Endothelial cell of umbilical vein (primary cell): ENCODE measurements around the gene SYMPK. TPM values are rescaled to one million over a fixed set of nuclear protein-coding genes. Genes with fewer than 3 reads are reported as not detected.

Experiments
- BruUV-seq: library from RNA; stranded (reverse); fragments of 400-500 nt; replicated peaks from 2 replicates; lab custom pipeline; 2021; lab: Mats Ljungman, UMichigan
- CTCF ChIA-PET: fragments of 300-600, 350-600 bp; sonication (Branson Sonifier 250); formaldehyde crosslinking; loops from one replicate; lab custom pipeline; 2021; ENCODE audit warnings: antibody characterized with exemption, inconsistent platforms; lab: Charles Lee
- POLR2A ChIA-PET: fragments of 300-600, 350-600 bp; sonication (Branson Sonifier 250); formaldehyde crosslinking; loops from one replicate; lab custom pipeline; 2021; ENCODE audit warnings: antibody characterized with exemption, inconsistent platforms; lab: Charles Lee
- DNase-seq: peaks from one replicate; pipeline ENCODE4 v3.0.0-alpha.2; 2011; ENCODE audit warnings: low read depth, low spot score
- FAIRE-seq: peaks from 2 replicates; lab custom pipeline; 2011; peaks lifted over from hg19 to GRCh38; lab: Jason Lieb, UNC
- H2AFZ ChIP-seq: 2 replicates; pipeline ENCODE4 v1.6.0; 2012; ENCODE audit warnings: low read depth, low read length, control low read depth, inconsistent platforms
- H3K27ac ChIP-seq: 2 replicates; pipeline ENCODE4 v1.5.1; 2011; ENCODE audit warnings: low read depth, mild to moderate bottlenecking, control low read depth, low read length, moderate library complexity; ENCODE audit not compliant: insufficient read depth
- H3K27me3 ChIP-seq, 2 experiments: 2 replicates each; pipeline versions ENCODE4 v1.6.0 to v1.6.1; 2011; ENCODE audit warnings: low read length in 2 of 2, mixed read lengths in 1 of 2; ENCODE audit not compliant: control insufficient read depth in 2 of 2, insufficient read depth in 2 of 2
- H3K36me3 ChIP-seq, 2 experiments: 2 replicates in 1 of 2; 3 replicates in 1 of 2; pipeline ENCODE4 v1.5.1; 2011; ENCODE audit warnings: low read length in 2 of 2, mild to moderate bottlenecking in 1 of 2, moderate library complexity in 1 of 2; ENCODE audit not compliant: control insufficient read depth in 2 of 2, insufficient read depth in 2 of 2; ENCODE audit errors: extremely low read depth in 1 of 2
- H3K4me1 ChIP-seq: 3 replicates; pipeline ENCODE4 v1.5.1; 2011; ENCODE audit warnings: mild to moderate bottlenecking, low read length; ENCODE audit not compliant: control insufficient read depth, insufficient read depth; ENCODE audit errors: extremely low read depth
- H3K4me2 ChIP-seq: 2 replicates; pipeline ENCODE4 v1.6.1; 2011; ENCODE audit warnings: low read length, control low read depth, mixed read lengths; ENCODE audit not compliant: insufficient read depth
- H3K4me3 ChIP-seq, 3 experiments: fragments of 200-600 bp in 1 of 3; sonication (generic), shearing (Covaris generic) in 1 of 3; replicated peaks in 1 of 3; 2 replicates each; pipeline ENCODE4 v1.5.1; 2011 to 2016; ENCODE audit warnings: control low read depth in 3 of 3, low read length in 3 of 3, mild to moderate bottlenecking in 2 of 3, inconsistent platforms in 1 of 3, low read depth in 1 of 3, moderate library complexity in 1 of 3; ENCODE audit not compliant: insufficient read depth in 1 of 3
- H3K79me2 ChIP-seq: 2 replicates; pipeline ENCODE4 v1.6.0; 2012; ENCODE audit warnings: low read length, inconsistent platforms; ENCODE audit not compliant: control insufficient read depth, insufficient read depth
- H3K9ac ChIP-seq: replicated peaks from 2 replicates; pipeline ENCODE3; 2011; ENCODE audit warnings: low read length, control low read depth; ENCODE audit not compliant: insufficient read depth; ENCODE audit errors: extremely low read depth
- H3K9me1 ChIP-seq: replicated peaks from 3 replicates; pipeline ENCODE4 v1.6.0; 2011; ENCODE audit warnings: mild to moderate bottlenecking, low read length; ENCODE audit not compliant: control insufficient read depth, insufficient read depth; ENCODE audit errors: extremely low read depth
- H3K9me3 ChIP-seq: replicated peaks from 2 replicates; pipeline ENCODE4 v1.5.1; 2012; ENCODE audit warnings: low read length, inconsistent platforms; ENCODE audit not compliant: control insufficient read depth, insufficient read depth
- H4K20me1 ChIP-seq: replicated peaks from 2 replicates; pipeline ENCODE3; 2011; ENCODE audit warnings: mild to moderate bottlenecking, low read length; ENCODE audit not compliant: control insufficient read depth, insufficient read depth; ENCODE audit errors: extremely low read depth
- CTCF ChIP-seq, 2 donors: IDR thresholded peaks; 1 replicate in 1 of 2; 2 replicates in 1 of 2; pipeline ENCODE4 v1.5.1; 2011; ENCODE audit warnings: low read length in 2 of 2, mild to moderate bottlenecking in 2 of 2, moderate library complexity in 2 of 2, control low read depth in 1 of 2, inconsistent platforms in 1 of 2, low read depth in 1 of 2; ENCODE audit not compliant: insufficient read depth in 1 of 2; ENCODE audit errors: extremely low read depth in 1 of 2
- EZH2 ChIP-seq: IDR thresholded peaks from 2 replicates; pipeline ENCODE4 v1.6.1; 2012; ENCODE audit warnings: borderline replicate concordance, low read depth, mild to moderate bottlenecking, moderate library complexity, low read length, inconsistent platforms; ENCODE audit not compliant: severe bottlenecking
- FOS ChIP-seq: IDR thresholded peaks from 2 replicates; pipeline ENCODE4 v1.6.1; 2011; ENCODE audit warnings: mild to moderate bottlenecking, low read length, moderate library complexity, borderline replicate concordance; ENCODE audit not compliant: insufficient read depth
- GATA2 ChIP-seq: IDR thresholded peaks from 2 replicates; pipeline ENCODE4 v1.7.0; 2011; ENCODE audit warnings: low read depth, mild to moderate bottlenecking, moderate library complexity, mixed read lengths, low read length; ENCODE audit not compliant: insufficient read length, insufficient read depth
- JUN ChIP-seq: IDR thresholded peaks from 2 replicates; pipeline ENCODE4 v1.6.1; 2011; ENCODE audit warnings: borderline replicate concordance, low read depth; ENCODE audit not compliant: insufficient read length, insufficient read depth
- MAX ChIP-seq: IDR thresholded peaks from 2 replicates; pipeline ENCODE4 v1.6.1; 2011; ENCODE audit not compliant: insufficient read depth, insufficient read length
- MYC ChIP-seq: IDR thresholded peaks from one replicate; pipeline ENCODE4 v1.6.1; 2011; ENCODE audit warnings: mild to moderate bottlenecking, low read depth, low read length
- POLR2A ChIP-seq: IDR thresholded peaks from 2 replicates; pipeline ENCODE4 v1.6.1; 2012; ENCODE audit warnings: low read depth, mild to moderate bottlenecking, control low read depth, low read length
- POLR2AphosphoS5 ChIP-seq: IDR thresholded peaks from 2 replicates; pipeline ENCODE4 v1.6.1; 2012; ENCODE audit warnings: low read depth, mild to moderate bottlenecking, control low read depth, low read length, moderate library complexity; ENCODE audit not compliant: insufficient read depth
- dilution Hi-C: fragments of 300-500 bp; cut with MboI; formaldehyde crosslinking; loops from one replicate; pipeline ENCODE4 v1.15.0; 2019; ENCODE audit warnings: low sequenced_read_pairs; ENCODE audit not compliant: extremely low pct_ligation_motif_present
- intact Hi-C: fragments of 100-400 bp; cut with micrococcal nuclease; formaldehyde crosslinking; loops from one replicate; pipeline ENCODE4 v1.10.0; 2022
- polyA plus RNA-seq, 4 experiments: library from polyadenylated mRNA; depleted of rRNA in 3 of 4; stranded (reverse) in 3 of 4; unstranded in 1 of 4; fragments of >200 nt; gene quantifications; 2 replicates each; pipeline versions ENCODE4 v1.2.1 to v1.2.3, GENCODE V29; 2011 to 2012; ENCODE audit warnings: missing spikeins in 1 of 4
- total RNA-seq: library from RNA; stranded (reverse); gene quantifications from 2 replicates; pipeline ENCODE4 v1.2.3, GENCODE V29; 2021

Gene SYMPK
- total and polyA plus RNA-seq, 2 donors (not counting 3 experiments of a cell fraction or from before 2014, with no cell fraction given): 89.8 to 95.7 TPM

- DNase-seq (no peak), FAIRE-seq (no peak)
- H3K9me1 ChIP-seq: no peaks in the 10 kb centered on the region
- ChIA-PET CTCF (interaction anchor here (1.1 to 1.5 kb wide), 3 partner anchors 35 to 117 kb away, joined by 3 to 4 read pairs (median 4); no protein-coding TSS in a partner anchor), POLR2A (no interaction called here)
- H3K4me1 ChIP-seq: peaks cover 7% of the 10 kb centered on the region
- no peak overlapping the region for H3K4me3 ChIP-seq
- H2AFZ ChIP-seq: no peak overlapping the region
- H3K27ac ChIP-seq: no peak overlapping the region
- H4K20me1 ChIP-seq: no peaks in the 10 kb centered on the region
- BruUV-seq: no TSS peak
- dilution Hi-C loops: no loop called here
- peaks cover 0 to 6% of the 10 kb centered on the region in 2 experiments for H3K36me3 ChIP-seq
- TF ChIP-seq POLR2A (no peak), JUN (no peak), GATA2 (no peak), MAX (no peak), MYC (no peak), POLR2AphosphoS5 (no peak), FOS (no peak)
- H3K9ac ChIP-seq: no peak overlapping the region
- no peak overlapping the region for H3K4me2 ChIP-seq
- H3K27me3 ChIP-seq: no peaks in the 10 kb centered on the region
- intact Hi-C loops: no loop called here
- H3K9me3 ChIP-seq: no peaks in the 10 kb centered on the region
- H3K79me2 ChIP-seq: no peaks in the 10 kb centered on the region
Measured at GRCh38 chr19:45899919-45900589, 37.1 kb upstream of the SYMPK start.

- Histone ChIP-seq H3K4me3 (no peak overlapping the region), H3K27me3 (no peaks in the 10 kb centered on the region), H3K36me3 (peaks cover 0 to 6% of the 10 kb centered on the region in 2 experiments), H3K27ac (no peak overlapping the region), H3K4me2 (no peak overlapping the region), H3K9me3 (no peaks in the 10 kb centered on the region), H3K9me1 (no peaks in the 10 kb centered on the region), H3K9ac (no peak overlapping the region), H4K20me1 (no peaks in the 10 kb centered on the region), H3K4me1 (peaks cover 7% of the 10 kb centered on the region), H3K79me2 (no peaks in the 10 kb centered on the region), H2AFZ (no peak overlapping the region)
- ChIA-PET POLR2A (no interaction called here), CTCF (no interaction called here)
- dilution Hi-C loops: no loop called here
- intact Hi-C loops: no loop called here
- FAIRE-seq (no peak), DNase-seq (no peak)
- no TSS peak for BruUV-seq
- TF ChIP-seq EZH2: no peak
- TF ChIP-seq MAX: no peak
- no peak for TF ChIP-seq CTCF (IDR thresholded peaks at IDR 0.05; ENCODE audit: extremely low read depth in 1 of 2, insufficient read depth in 1 of 2, low read depth in 1 of 2, low read length in 2 of 2)
- TF ChIP-seq MYC: no peak
- TF ChIP-seq JUN: no peak
- TF ChIP-seq GATA2: no peak
- TF ChIP-seq FOS: no peak
- TF ChIP-seq POLR2A: no peak
- TF ChIP-seq POLR2AphosphoS5: no peak
Measured at GRCh38 chr19:45899253-45899652, 36.3 kb upstream of the SYMPK start.
